ENCODE measurements around the gene POLR3C. TPM values are rescaled to one million over a fixed set of nuclear protein-coding genes. Genes with fewer than 3 reads are reported as not detected.

The POLR3C gene, protein sequence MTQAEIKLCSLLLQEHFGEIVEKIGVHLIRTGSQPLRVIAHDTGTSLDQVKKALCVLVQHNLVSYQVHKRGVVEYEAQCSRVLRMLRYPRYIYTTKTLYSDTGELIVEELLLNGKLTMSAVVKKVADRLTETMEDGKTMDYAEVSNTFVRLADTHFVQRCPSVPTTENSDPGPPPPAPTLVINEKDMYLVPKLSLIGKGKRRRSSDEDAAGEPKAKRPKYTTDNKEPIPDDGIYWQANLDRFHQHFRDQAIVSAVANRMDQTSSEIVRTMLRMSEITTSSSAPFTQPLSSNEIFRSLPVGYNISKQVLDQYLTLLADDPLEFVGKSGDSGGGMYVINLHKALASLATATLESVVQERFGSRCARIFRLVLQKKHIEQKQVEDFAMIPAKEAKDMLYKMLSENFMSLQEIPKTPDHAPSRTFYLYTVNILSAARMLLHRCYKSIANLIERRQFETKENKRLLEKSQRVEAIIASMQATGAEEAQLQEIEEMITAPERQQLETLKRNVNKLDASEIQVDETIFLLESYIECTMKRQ
- total RNA-seq (2014; rRNA removed; shearing (Covaris generic)), result 79.1 and 86.5 TPM in 2 replicates

DNA sequence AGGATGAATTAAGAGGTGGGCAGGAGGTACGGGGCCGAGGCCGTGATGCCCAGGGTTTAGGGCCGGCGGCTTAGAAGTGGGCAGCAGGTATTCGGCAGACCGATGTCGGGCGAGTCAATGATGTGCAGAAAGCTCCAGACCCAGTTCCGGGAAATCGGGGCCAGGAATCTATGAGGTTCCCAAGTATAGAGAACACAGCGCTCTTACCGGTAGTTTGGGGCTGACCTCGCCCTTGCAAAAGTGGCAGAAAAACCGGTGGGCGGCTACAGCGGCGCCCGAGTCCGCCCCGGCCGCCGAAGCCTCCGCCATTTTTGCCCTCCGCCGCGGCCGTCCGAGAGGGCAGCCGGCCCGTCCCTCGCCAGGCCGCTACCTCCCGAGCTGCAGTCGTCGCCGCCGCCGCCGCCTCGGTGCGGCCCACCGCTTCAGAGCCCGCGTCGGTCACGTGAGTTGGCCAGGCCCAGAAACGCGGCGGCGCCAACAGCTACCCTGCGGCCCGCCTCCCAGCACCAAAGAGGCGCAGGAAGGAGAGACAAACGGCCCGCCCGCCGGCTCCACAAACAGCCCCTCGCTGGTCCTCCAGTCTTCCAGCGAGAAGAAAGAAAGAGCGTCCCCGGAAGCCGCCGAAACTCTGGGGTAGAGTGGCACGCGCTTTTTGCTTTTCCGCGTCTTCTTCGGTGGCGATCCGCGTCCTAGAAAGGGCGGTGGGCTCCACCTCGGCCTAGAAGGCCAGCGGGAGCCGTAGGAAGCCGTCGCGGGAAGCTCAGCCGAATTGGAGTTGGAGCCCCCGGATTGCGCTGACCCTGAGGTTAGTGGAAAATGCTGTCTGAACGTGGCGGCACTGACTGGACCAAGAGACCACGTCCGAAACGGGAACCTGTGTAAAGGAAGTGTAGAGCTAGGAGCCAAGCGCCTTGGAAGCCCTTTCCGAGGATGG is at the start of gene POLR3C, which contains the start of gene RNF115:
Gene POLR3C, plus strand, starts transcription at position 636 of the 934 bp plus-strand sequence. CDS start 1,577 bp downstream, outside the sequence.
Gene RNF115, minus strand, starts transcription at position 531 of the 934 bp plus-strand sequence. Its CDS starts 222 bp downstream, at position 309.

DNA sequence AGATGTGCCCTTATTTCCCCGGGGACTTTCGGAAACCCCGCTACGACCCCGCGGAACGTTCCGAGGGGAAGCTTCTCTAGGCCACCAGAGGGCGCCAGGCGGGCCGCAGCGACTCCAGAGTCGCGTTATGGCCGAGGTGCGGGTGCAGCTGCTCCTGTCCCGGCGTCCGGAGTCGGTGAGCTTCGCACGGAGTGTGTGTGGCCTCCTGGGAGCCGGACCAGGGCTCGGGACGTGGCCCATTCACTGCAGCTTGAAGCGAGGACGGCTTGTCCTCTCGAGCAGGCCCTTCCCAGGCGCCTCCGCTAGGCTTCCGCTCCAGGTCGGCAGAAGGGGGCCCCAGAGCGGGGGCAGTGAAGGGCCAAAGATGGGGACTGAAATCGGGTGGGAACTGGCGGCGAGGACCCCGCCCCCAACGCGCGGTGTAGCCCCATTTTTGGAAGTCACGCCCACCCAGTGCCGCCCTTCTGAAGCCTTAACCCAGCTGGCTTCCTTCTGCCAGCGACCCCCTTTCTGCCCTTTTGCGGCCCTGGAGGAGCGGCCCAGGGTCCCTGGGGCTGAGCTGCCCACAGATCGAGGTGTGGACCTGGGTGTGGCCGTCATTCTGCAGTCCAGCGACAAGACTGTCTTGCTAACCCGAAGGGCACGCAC is 21.6 kb downstream of the POLR3C start, which contains the start of gene NUDT17:
Gene NUDT17, plus strand, starts transcription at position 117 of the 648 bp plus-strand sequence. Its CDS starts 11 bp downstream, at position 128.

DNA sequence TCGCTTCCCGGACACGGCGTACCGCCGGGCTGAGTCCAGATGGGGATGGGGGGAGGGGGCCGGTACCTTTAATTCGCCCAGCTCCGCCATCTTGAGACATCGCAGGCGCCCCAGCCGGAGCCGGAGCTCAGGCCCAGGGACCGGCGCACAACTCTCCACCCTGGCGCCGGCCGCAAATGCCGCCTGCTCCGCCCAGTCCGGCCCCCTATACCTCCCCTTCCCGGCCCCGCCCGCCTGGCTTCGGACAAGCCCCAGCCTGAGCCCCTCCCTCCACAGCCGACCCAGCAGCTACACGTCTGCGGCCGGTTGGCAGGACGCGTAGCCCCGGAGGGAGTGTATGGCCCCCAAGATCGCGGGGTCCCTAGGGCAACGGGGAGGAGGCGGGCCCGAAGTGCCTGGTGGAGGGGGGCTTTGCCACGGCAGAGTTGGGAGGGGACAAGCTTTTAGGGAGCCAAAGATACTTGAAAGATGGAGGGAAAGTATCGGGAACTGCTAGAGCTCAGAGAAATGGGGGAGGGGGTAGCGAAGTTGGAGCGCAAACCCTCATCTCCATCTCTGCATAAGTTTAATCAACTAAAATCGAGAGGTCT is 35.0 kb downstream of the POLR3C start, which contains the start of gene PIAS3:
Gene PIAS3, minus strand, starts transcription at position 181 of the 590 bp plus-strand sequence. Its CDS starts 91 bp downstream, at position 90.

DNA sequence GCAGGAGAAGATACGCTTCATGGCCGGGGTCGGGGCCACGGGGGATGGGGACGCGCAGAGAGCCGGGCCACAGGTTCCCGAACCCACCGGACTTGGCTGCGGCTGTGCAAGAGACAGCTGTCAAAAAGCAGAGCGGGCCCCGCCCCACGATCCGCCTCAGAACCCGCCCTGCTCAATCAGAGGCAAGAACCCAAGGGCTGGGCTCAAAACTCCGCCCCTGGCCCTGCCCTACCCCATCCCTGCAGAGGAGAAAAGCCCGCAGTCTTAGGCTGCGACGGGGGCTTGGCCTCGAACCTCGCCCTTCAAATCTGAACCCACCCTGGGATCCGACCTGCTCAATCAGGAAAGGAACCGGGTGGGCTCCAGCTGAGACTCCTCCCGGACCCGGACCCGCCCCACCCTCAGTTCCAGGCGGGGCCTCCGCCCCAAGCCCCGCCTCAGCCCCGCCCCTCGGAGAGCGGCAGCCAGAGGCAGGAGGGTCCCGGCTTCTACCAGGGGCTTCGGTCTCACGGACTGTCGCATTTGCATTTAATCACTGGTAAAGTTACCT is 61.8 kb downstream of the POLR3C start, which contains the start of gene ANKRD35:
Gene ANKRD35, minus strand, starts transcription at position 129 of the 550 bp plus-strand sequence. Its CDS starts 108 bp downstream, at position 21.

Small RNA genes within 50 kb of the gene (small RNA-seq; reads per million reads assigned to genes)
- gene MIR6736, result not detected

Other genes with a start within 250 kb of the POLR3C start
- gene GPR89A, start 216.2 kb upstream of the POLR3C start, total RNA-seq (2014; rRNA removed; shearing (Covaris generic)), result 19.1 and 20.0 TPM in 2 replicates
- 0.49 and 1.2 TPM in 2 replicates for gene PDZK1, start 116.8 kb upstream of the POLR3C start, total RNA-seq (2014; rRNA removed; shearing (Covaris generic))
- not detected in 2 replicates for gene CD160, start 104.7 kb upstream of the POLR3C start, total RNA-seq (2014; rRNA removed; shearing (Covaris generic))
- 13.4 and 14.5 TPM in 2 replicates for gene RNF115, start 105 bp upstream of the POLR3C start, total RNA-seq (2014; rRNA removed; shearing (Covaris generic))
- gene NUDT17, start 21.4 kb downstream of the POLR3C start, total RNA-seq (2014; rRNA removed; shearing (Covaris generic)), result 11.0 and 12.1 TPM in 2 replicates
- gene PIAS3, start 34.9 kb downstream of the POLR3C start, total RNA-seq (2014; rRNA removed; shearing (Covaris generic)), result 14.6 and 17.5 TPM in 2 replicates
- gene ANKRD35, start 61.7 kb downstream of the POLR3C start, total RNA-seq (2014; rRNA removed; shearing (Covaris generic)), result not detected in 2 replicates
- gene ITGA10, start 85.8 kb downstream of the POLR3C start, total RNA-seq (2014; rRNA removed; shearing (Covaris generic)), result 10.7 and 13.1 TPM in 2 replicates
- gene PEX11B, start 94.5 kb downstream of the POLR3C start, total RNA-seq (2014; rRNA removed; shearing (Covaris generic)), result 19.3 and 21.5 TPM in 2 replicates
- 484 and 545 TPM in 2 replicates for gene RBM8A, start 103.3 kb downstream of the POLR3C start, total RNA-seq (2014; rRNA removed; shearing (Covaris generic))
- 21.2 and 25.6 TPM in 2 replicates for gene LIX1L, start 133.8 kb downstream of the POLR3C start, total RNA-seq (2014; rRNA removed; shearing (Covaris generic))
- gene ANKRD34A, start 140.4 kb downstream of the POLR3C start, total RNA-seq (2014; rRNA removed; shearing (Covaris generic)), result 2.0 and 2.5 TPM in 2 replicates
- 19.6 and 22.0 TPM in 2 replicates for gene POLR3GL, start 140.5 kb downstream of the POLR3C start, total RNA-seq (2014; rRNA removed; shearing (Covaris generic))
- gene TXNIP, start 172.4 kb downstream of the POLR3C start, total RNA-seq (2014; rRNA removed; shearing (Covaris generic)), result 36.2 and 41.8 TPM in 2 replicates
- not detected in 2 replicates for gene HJV, start 197.5 kb downstream of the POLR3C start, total RNA-seq (2014; rRNA removed; shearing (Covaris generic))

All from A375 (cell line).